GM19468 (cell line): Measurements from ENCODE around the gene MAP6.

Experiments
- ATAC-seq: cut with Tn5 transposase; IDR thresholded peaks from one replicate; pipeline ENCODE4 v1.9.1; 2021; ENCODE audit warnings: mild to moderate bottlenecking, moderate library complexity, moderate number of reproducible peaks; ENCODE audit not compliant: unreplicated experiment; ENCODE audit errors: extremely low read depth

The MAP6 gene

GRCh38 chr11:75537740-75538139 lies 131.1 kb downstream of the MAP6 start:
- ATAC-seq, result no peak
